Lung microvascular endothelial cell (primary cell): ENCODE measurements around the gene VPS72. TPM values are rescaled to one million over a fixed set of nuclear protein-coding genes. Genes with fewer than 3 reads are reported as not detected.

Experiments
- total RNA-seq: library from RNA; depleted of rRNA; stranded (reverse); fragments of >200 nt; gene quantifications from 2 replicates; pipeline ENCODE4 v1.2.1, GENCODE V29; 2014

VPS72 gene
- total RNA-seq, 1 donor from 2014 or later, result 40.5 TPM

Other genes starting within 250 kb of the VPS72 start
- 66.7 and 97.4 TPM in 2 replicates for gene CERS2, start 215.4 kb downstream of the VPS72 start, total RNA-seq
- gene ANXA9, start 207.9 kb downstream of the VPS72 start, total RNA-seq, result not detected in 2 replicates
- 7.6 and 9.9 TPM in 2 replicates for gene MINDY1, start 183.3 kb downstream of the VPS72 start, total RNA-seq
- gene PRUNE1, start 181.7 kb downstream of the VPS72 start, total RNA-seq, result 3.5 and 5.6 TPM in 2 replicates
- gene BNIPL, start 153.6 kb downstream of the VPS72 start, total RNA-seq, result under 0.01 and 0.20 TPM in 2 replicates
- gene C1orf56, start 142.4 kb downstream of the VPS72 start, total RNA-seq, result 0.79 and 0.87 TPM in 2 replicates
- gene CDC42SE1, start 130.6 kb downstream of the VPS72 start, total RNA-seq, result 40.5 and 54.8 TPM in 2 replicates
- 1.4 and 2.8 TPM in 2 replicates for gene MLLT11, start 129.8 kb downstream of the VPS72 start, total RNA-seq
- 3.3 and 5.4 TPM in 2 replicates for gene GABPB2, start 119.4 kb downstream of the VPS72 start, total RNA-seq
- gene SEMA6C, start 43.6 kb downstream of the VPS72 start, total RNA-seq, result 4.8 and 12.7 TPM in 2 replicates
- gene TNFAIP8L2, start 33.5 kb downstream of the VPS72 start, total RNA-seq, result 0.20 TPM in 1 of 2 replicates, not detected in the other
- 2.0 and 5.0 TPM in 2 replicates for gene LYSMD1, start 24.3 kb downstream of the VPS72 start, total RNA-seq
- 16.3 and 26.8 TPM in 2 replicates for gene SCNM1, start 24.1 kb downstream of the VPS72 start, total RNA-seq
- not detected in 2 replicates for gene TMOD4, start 14.2 kb downstream of the VPS72 start, total RNA-seq
- gene PIP5K1A, start 8.4 kb upstream of the VPS72 start, total RNA-seq, result 30.1 and 39.1 TPM in 2 replicates
- 182 and 185 TPM in 2 replicates for gene PSMD4, start 64.5 kb upstream of the VPS72 start, total RNA-seq
- 5.7 and 7.1 TPM in 2 replicates for gene ZNF687, start 92.1 kb upstream of the VPS72 start, total RNA-seq
- 27.9 and 33.3 TPM in 2 replicates for gene PI4KB, start 137.2 kb upstream of the VPS72 start, total RNA-seq
- gene RFX5, start 157.1 kb upstream of the VPS72 start, total RNA-seq, result 32.9 and 38.3 TPM in 2 replicates
- gene SELENBP1, start 182.5 kb upstream of the VPS72 start, total RNA-seq, result 0.40 and 3.1 TPM in 2 replicates
- 360 and 367 TPM in 2 replicates for gene PSMB4, start 209.4 kb upstream of the VPS72 start, total RNA-seq